ENCODE data around the gene TSR1.

TSR1 gene

GRCh38 chr17:2373179-2373578 lies 36.9 kb upstream of the TSR1 start:
- Mint-ChIP-seq H3K4me3 (no peak overlapping the region), H3K9me3 (no peaks in the 10 kb centered on the region), H3K36me3 (ENCODE audit: low read depth) (peaks cover 3% of the 10 kb centered on the region), H3K4me1 (ENCODE audit: low read depth) (no peaks in the 10 kb centered on the region), H3K27ac (no peak overlapping the region), H3K27me3 (ENCODE audit: low read depth) (no peaks in the 10 kb centered on the region)
- no peak for DNase-seq (ENCODE audit: low spot score)

- H3K27me3 Mint-ChIP-seq (ENCODE audit: low read depth) = no peaks in the 10 kb centered on the region
- H3K36me3 Mint-ChIP-seq (ENCODE audit: low read depth) = peaks cover 3% of the 10 kb centered on the region
- DNase-seq (ENCODE audit: low spot score) = no peak
- H3K4me3 Mint-ChIP-seq = no peak overlapping the region
- H3K9me3 Mint-ChIP-seq = no peaks in the 10 kb centered on the region
- no peaks in the 10 kb centered on the region for H3K4me1 Mint-ChIP-seq (ENCODE audit: low read depth)
- H3K27ac Mint-ChIP-seq = no peak overlapping the region
Observed at GRCh38 chr17:2372681-2373080, 36.4 kb upstream of the TSR1 start.

- DNase-seq (ENCODE audit: low spot score) = no peak
- H3K4me1 Mint-ChIP-seq (ENCODE audit: low read depth) = no peaks in the 10 kb centered on the region
- no peak overlapping the region for H3K27ac Mint-ChIP-seq
- H3K9me3 Mint-ChIP-seq = no peaks in the 10 kb centered on the region
- no peaks in the 10 kb centered on the region for H3K27me3 Mint-ChIP-seq (ENCODE audit: low read depth)
- peaks cover 3% of the 10 kb centered on the region for H3K36me3 Mint-ChIP-seq (ENCODE audit: low read depth)
- H3K4me3 Mint-ChIP-seq = no peak overlapping the region
Observed at GRCh38 chr17:2372180-2372579, 35.9 kb upstream of the TSR1 start.

GRCh38 chr17:2371183-2372130 lies 35.2 kb upstream of the TSR1 start:
- Mint-ChIP-seq H3K27ac (no peak overlapping the region), H3K27me3 (ENCODE audit: low read depth) (no peaks in the 10 kb centered on the region), H3K4me1 (ENCODE audit: low read depth) (no peaks in the 10 kb centered on the region), H3K36me3 (ENCODE audit: low read depth) (no peaks in the 10 kb centered on the region), H3K4me3 (no peak overlapping the region), H3K9me3 (no peaks in the 10 kb centered on the region)
- no peak for DNase-seq (ENCODE audit: low spot score)

- Mint-ChIP-seq H3K36me3 (ENCODE audit: low read depth) (no peaks in the 10 kb centered on the region), H3K4me3 (no peak overlapping the region), H3K27me3 (ENCODE audit: low read depth) (no peaks in the 10 kb centered on the region), H3K9me3 (no peaks in the 10 kb centered on the region), H3K27ac (no peak overlapping the region), H3K4me1 (ENCODE audit: low read depth) (no peaks in the 10 kb centered on the region)
- no peak for DNase-seq (ENCODE audit: low spot score)
Observed at GRCh38 chr17:2370211-2370589, 33.9 kb upstream of the TSR1 start.

GRCh38 chr17:2369551-2370210 lies 33.4 kb upstream of the TSR1 start:
- Mint-ChIP-seq H3K27ac (no peak overlapping the region), H3K36me3 (ENCODE audit: low read depth) (no peaks in the 10 kb centered on the region), H3K9me3 (no peaks in the 10 kb centered on the region), H3K4me3 (no peak overlapping the region), H3K27me3 (ENCODE audit: low read depth) (no peaks in the 10 kb centered on the region), H3K4me1 (ENCODE audit: low read depth) (no peaks in the 10 kb centered on the region)
- no peak for DNase-seq (ENCODE audit: low spot score)

- no peak for DNase-seq (ENCODE audit: low spot score)
- Mint-ChIP-seq H3K4me3 (no peak overlapping the region), H3K4me1 (ENCODE audit: low read depth) (no peaks in the 10 kb centered on the region), H3K36me3 (ENCODE audit: low read depth) (no peaks in the 10 kb centered on the region), H3K27me3 (ENCODE audit: low read depth) (no peaks in the 10 kb centered on the region), H3K27ac (no peak overlapping the region), H3K9me3 (no peaks in the 10 kb centered on the region)
Observed at GRCh38 chr17:2369039-2369438, 32.8 kb upstream of the TSR1 start.

GRCh38 chr17:2368359-2368758 lies 32.1 kb upstream of the TSR1 start:
- no peak overlapping the region for H3K27ac Mint-ChIP-seq

GRCh38 chr17:2366747-2367494 lies 30.7 kb upstream of the TSR1 start:
- H3K4me3 Mint-ChIP-seq = no peak overlapping the region
- H3K27me3 Mint-ChIP-seq (ENCODE audit: low read depth) = no peaks in the 10 kb centered on the region
- H3K27ac Mint-ChIP-seq = no peak overlapping the region
- H3K9me3 Mint-ChIP-seq = no peaks in the 10 kb centered on the region
- H3K36me3 Mint-ChIP-seq (ENCODE audit: low read depth) = peaks cover 5% of the 10 kb centered on the region
- no peaks in the 10 kb centered on the region for H3K4me1 Mint-ChIP-seq (ENCODE audit: low read depth)
- no peak for DNase-seq (ENCODE audit: low spot score)

More at GRCh38 chr17:2368359-2368758, 32.1 kb upstream of the TSR1 start:
- Mint-ChIP-seq H3K9me3 (no peaks in the 10 kb centered on the region), H3K27me3 (ENCODE audit: low read depth) (no peaks in the 10 kb centered on the region), H3K4me1 (ENCODE audit: low read depth) (no peaks in the 10 kb centered on the region), H3K4me3 (no peak overlapping the region), H3K36me3 (ENCODE audit: low read depth) (no peaks in the 10 kb centered on the region)
- DNase-seq (ENCODE audit: low spot score) = no peak

GRCh38 chr17:2365132-2365531 lies 28.9 kb upstream of the TSR1 start:
- H3K4me3 Mint-ChIP-seq = no peak overlapping the region
- H3K36me3 Mint-ChIP-seq (ENCODE audit: low read depth) = peaks cover 5% of the 10 kb centered on the region
- H3K27ac Mint-ChIP-seq = no peak overlapping the region
- no peaks in the 10 kb centered on the region for H3K4me1 Mint-ChIP-seq (ENCODE audit: low read depth)
- H3K27me3 Mint-ChIP-seq (ENCODE audit: low read depth) = no peaks in the 10 kb centered on the region
- no peaks in the 10 kb centered on the region for H3K9me3 Mint-ChIP-seq
- DNase-seq (ENCODE audit: low spot score) = no peak

GRCh38 chr17:2364763-2365116 lies 28.5 kb upstream of the TSR1 start:
- no peaks in the 10 kb centered on the region for H3K4me1 Mint-ChIP-seq (ENCODE audit: low read depth)
- H3K4me3 Mint-ChIP-seq = no peak overlapping the region
- H3K27me3 Mint-ChIP-seq (ENCODE audit: low read depth) = no peaks in the 10 kb centered on the region
- peaks cover 5% of the 10 kb centered on the region for H3K36me3 Mint-ChIP-seq (ENCODE audit: low read depth)
- no peak overlapping the region for H3K27ac Mint-ChIP-seq
- DNase-seq (ENCODE audit: low spot score) = no peak
- no peaks in the 10 kb centered on the region for H3K9me3 Mint-ChIP-seq

GRCh38 chr17:2363851-2364762 lies 27.9 kb upstream of the TSR1 start:
- Mint-ChIP-seq H3K27ac (no peak overlapping the region), H3K27me3 (ENCODE audit: low read depth) (no peaks in the 10 kb centered on the region), H3K4me1 (ENCODE audit: low read depth) (no peaks in the 10 kb centered on the region), H3K9me3 (no peaks in the 10 kb centered on the region), H3K36me3 (ENCODE audit: low read depth) (peaks cover 5% of the 10 kb centered on the region), H3K4me3 (no peak overlapping the region)
- DNase-seq (ENCODE audit: low spot score) = no peak

GRCh38 chr17:2363318-2363717 lies 27.1 kb upstream of the TSR1 start:
- DNase-seq (ENCODE audit: low spot score) = no peak
- H3K9me3 Mint-ChIP-seq = no peaks in the 10 kb centered on the region
- H3K27me3 Mint-ChIP-seq (ENCODE audit: low read depth) = no peaks in the 10 kb centered on the region
- no peak overlapping the region for H3K4me3 Mint-ChIP-seq
- H3K27ac Mint-ChIP-seq = no peak overlapping the region
- peaks cover 5% of the 10 kb centered on the region for H3K36me3 Mint-ChIP-seq (ENCODE audit: low read depth)
- no peaks in the 10 kb centered on the region for H3K4me1 Mint-ChIP-seq (ENCODE audit: low read depth)

All from T-helper 2 cell treated with Interferon-gamma antibody and Interleukin-4, amounts not matched to agents 5 μg/mL and 100 μg/mL, for 36 hours (primary cell).